Nephron progenitor cell (in vitro differentiated cells): ENCODE data around the gene CITED2.

Experiments used
- DNase-seq: peaks from one replicate; pipeline ENCODE4 v3.0.0; 2021
- H3K27ac Mint-ChIP-seq: 2 replicates; pipeline ENCODE4 v1.8.0; 2021; ENCODE audit warnings: mild to moderate bottlenecking, moderate library complexity, mixed read lengths
- H3K27me3 Mint-ChIP-seq: 2 replicates; pipeline ENCODE4 v1.8.0; 2021; ENCODE audit warnings: mild to moderate bottlenecking, low read depth, mixed read lengths; ENCODE audit not compliant: poor library complexity
- H3K36me3 Mint-ChIP-seq: 2 replicates; pipeline ENCODE4 v1.8.0; 2021; ENCODE audit warnings: low read depth, mixed read lengths
- H3K4me1 Mint-ChIP-seq: 2 replicates; pipeline ENCODE4 v1.8.0; 2021; ENCODE audit warnings: mixed read lengths
- H3K4me3 Mint-ChIP-seq: 2 replicates; pipeline ENCODE4 v1.8.0; 2021; ENCODE audit warnings: mild to moderate bottlenecking, moderate library complexity, mixed read lengths
- H3K9me3 Mint-ChIP-seq: 2 replicates; pipeline ENCODE4 v1.8.0; 2021; ENCODE audit warnings: mild to moderate bottlenecking, moderate library complexity, mixed read lengths
- CTCF ChIP-seq: fragments of 200-600 bp; sonication (generic); IDR thresholded peaks from 2 replicates; pipeline ENCODE4 v1.5.0; 2021; ENCODE audit warnings: antibody characterized with exemption

CITED2 gene

GRCh38 chr6:139373928-139374356 is 506 bp downstream of the CITED2 start:
- H3K27ac Mint-ChIP-seq: peak overlapping the region; percentile 98
- DNase-seq: no peak
- no peak for TF ChIP-seq CTCF
- H3K4me1 Mint-ChIP-seq: peaks cover 60% of the 10 kb centered on the region
- H3K9me3 Mint-ChIP-seq: peaks cover 4% of the 10 kb centered on the region
- H3K27me3 Mint-ChIP-seq: peaks cover 9% of the 10 kb centered on the region
- H3K4me3 Mint-ChIP-seq: peak overlapping the region; percentile 96
- H3K36me3 Mint-ChIP-seq: peaks cover 46% of the 10 kb centered on the region

DNA sequence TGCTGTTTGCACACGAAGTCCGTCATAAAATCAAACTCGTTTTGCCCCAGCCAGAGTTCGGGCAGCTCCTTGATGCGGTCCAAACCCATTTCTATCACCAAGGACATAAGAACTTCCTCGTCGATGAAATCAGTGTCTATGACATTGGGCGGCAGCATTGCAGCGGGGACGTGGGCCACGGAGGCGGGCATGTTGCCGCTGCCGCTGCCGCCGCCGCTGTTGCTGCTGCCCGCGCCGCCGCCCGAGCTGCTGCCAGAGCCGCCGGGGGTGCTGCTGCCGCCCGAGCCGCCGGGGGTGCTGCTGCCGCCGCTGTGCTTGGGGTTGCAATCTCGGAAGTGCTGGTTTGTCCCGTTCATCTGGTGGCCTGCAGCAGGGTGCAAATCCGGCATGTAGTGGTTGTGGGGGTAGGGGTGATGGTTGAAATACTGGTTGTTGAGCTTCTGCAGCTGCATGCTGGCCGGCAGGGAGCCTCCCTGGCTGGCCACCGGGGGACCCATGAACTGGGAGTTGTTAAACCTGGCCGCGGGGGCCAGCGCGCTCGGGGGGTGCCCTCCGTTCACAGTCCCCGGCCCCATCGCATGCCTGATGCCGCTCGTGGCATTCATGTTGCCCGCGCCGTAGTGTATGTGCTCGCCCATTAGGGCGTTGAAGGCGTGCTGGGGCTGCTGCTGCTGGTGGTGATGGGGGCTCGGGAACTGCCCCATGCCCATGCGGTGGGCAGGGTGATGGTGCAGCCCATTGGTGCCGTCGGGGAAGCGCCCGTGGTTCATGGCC is 1.1 kb downstream of the CITED2 start:
- DNase-seq: peak; percentile 55
- H3K9me3 Mint-ChIP-seq: peaks cover 4% of the 10 kb centered on the region
- peaks cover 60% of the 10 kb centered on the region for H3K4me1 Mint-ChIP-seq
- no peak for TF ChIP-seq CTCF
- H3K36me3 Mint-ChIP-seq: peaks cover 46% of the 10 kb centered on the region
- H3K27me3 Mint-ChIP-seq: peaks cover 9% of the 10 kb centered on the region
- H3K4me3 Mint-ChIP-seq: peak overlapping the region; percentile 96
- peak overlapping the region; percentile 98 for H3K27ac Mint-ChIP-seq

DNA sequence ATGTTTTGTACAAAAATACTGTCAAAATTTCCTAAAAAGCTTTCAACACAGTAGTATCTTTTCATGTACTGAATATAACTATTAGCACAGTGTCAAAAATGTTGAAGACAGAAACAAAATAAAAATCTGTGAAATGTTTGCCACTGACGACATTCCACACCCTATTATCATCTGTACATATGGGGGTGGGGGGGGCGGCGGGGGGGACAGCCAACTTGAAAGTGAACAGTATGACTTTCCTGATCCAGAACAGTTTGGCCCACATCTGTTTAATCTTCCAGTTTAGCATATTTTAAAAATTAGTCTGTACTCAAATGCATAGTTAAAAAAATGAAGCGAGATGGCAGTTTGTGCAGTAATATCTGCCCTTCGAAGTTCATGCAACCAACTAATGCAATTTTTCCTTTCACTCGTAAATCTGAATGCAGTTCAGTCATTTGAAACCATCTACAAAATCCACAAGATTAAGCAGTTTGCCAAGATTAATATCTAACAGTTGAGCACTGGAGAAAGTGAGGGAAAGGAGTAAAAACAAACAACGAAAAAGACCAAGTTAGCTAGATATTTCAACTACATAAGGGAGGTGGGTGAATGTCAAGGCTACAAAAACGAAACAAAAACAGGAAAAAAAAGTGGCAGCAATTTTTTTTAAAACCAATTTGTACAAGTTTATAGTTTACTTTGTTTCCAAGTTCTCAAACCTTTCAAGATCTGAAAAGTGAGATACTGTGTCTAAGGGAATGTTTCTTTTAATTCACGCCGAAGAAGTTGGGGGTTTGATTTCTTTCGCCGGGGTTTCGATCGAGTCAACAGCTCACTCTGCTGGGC is 1.9 kb downstream of the CITED2 start:
- peak overlapping the region; percentile 93 for H3K27ac Mint-ChIP-seq
- H3K4me3 Mint-ChIP-seq: peak overlapping the region; percentile 96
- no peaks in the 10 kb centered on the region for H3K9me3 Mint-ChIP-seq
- DNase-seq: no peak
- peaks cover 60% of the 10 kb centered on the region for H3K4me1 Mint-ChIP-seq
- H3K27me3 Mint-ChIP-seq: peaks cover 9% of the 10 kb centered on the region
- H3K36me3 Mint-ChIP-seq: peaks cover 40% of the 10 kb centered on the region
- TF ChIP-seq CTCF: no peak

DNA sequence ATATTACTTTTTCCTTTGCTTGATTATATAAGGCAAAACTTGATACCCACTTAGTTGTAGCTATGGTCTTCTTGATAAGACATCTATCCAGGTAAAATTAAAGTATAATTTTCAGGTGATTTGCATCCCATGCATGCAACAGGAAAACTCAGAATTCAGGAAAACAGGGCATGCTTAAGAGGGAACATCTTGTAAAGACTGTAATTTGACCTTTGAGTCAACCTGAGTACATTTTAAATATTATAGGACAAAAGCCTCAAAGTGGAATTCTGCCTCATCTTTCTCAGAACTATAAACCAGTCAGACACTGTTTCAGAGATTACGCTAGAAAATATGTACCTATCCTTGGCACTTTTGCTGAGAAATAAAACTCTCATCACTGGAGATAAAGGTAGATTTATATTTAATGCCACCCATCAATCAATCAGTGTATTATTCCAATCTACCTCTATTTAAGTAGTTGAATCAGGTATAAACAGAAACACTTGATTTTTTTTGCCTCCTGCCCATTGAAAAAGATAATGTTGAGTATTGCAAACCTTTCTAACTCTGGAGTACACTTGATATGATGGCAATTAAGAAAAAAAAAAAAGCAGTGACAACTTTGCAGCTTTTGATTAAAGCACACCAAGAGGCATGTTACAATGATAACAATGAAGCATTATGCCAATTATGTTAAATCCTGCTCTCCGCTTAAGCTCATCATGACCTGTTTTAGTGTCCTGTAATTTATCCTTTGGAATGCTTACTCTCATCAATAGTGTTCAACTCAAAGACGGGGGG is 2.8 kb downstream of the CITED2 start:
- H3K36me3 Mint-ChIP-seq: peaks cover 40% of the 10 kb centered on the region
- DNase-seq: no peak
- H3K9me3 Mint-ChIP-seq: no peaks in the 10 kb centered on the region
- H3K4me3 Mint-ChIP-seq: peak overlapping the region; percentile 96
- peaks cover 57% of the 10 kb centered on the region for H3K4me1 Mint-ChIP-seq
- H3K27me3 Mint-ChIP-seq: peaks cover 9% of the 10 kb centered on the region
- no peak for TF ChIP-seq CTCF
- H3K27ac Mint-ChIP-seq: peak overlapping the region; percentile 89

- Mint-ChIP-seq H3K27me3 (peaks cover 9% of the 10 kb centered on the region), H3K4me1 (peaks cover 51% of the 10 kb centered on the region), H3K4me3 (peak overlapping the region; percentile 96), H3K27ac (peak overlapping the region; percentile 89), H3K36me3 (peaks cover 40% of the 10 kb centered on the region), H3K9me3 (no peaks in the 10 kb centered on the region)
- no peak for TF ChIP-seq CTCF
- no peak for DNase-seq
These were observed 3.5 kb downstream of the CITED2 start for GRCh38 chr6:139370999-139371345.
